Fibroblast of lung (primary cell): Measurements from ENCODE around the gene GPR142. TPM values are rescaled to one million over a fixed set of nuclear protein-coding genes. Genes with fewer than 3 reads are reported as not detected.

ENCODE experiments used
- DNase-seq, 2 donors: peaks; one replicate each; pipeline versions ENCODE4 v3.0.0 to v3.0.0-alpha.2; 2010; ENCODE audit warnings: low read depth in 2 of 2
- H2AFZ ChIP-seq: 2 replicates; pipeline ENCODE4 v1.5.1; 2012; ENCODE audit warnings: low read length, control low read depth, inconsistent platforms
- H3K27ac ChIP-seq: 2 replicates; pipeline ENCODE4 v1.5.1; 2011; ENCODE audit warnings: low read length, control low read depth; ENCODE audit not compliant: insufficient read depth
- H3K27me3 ChIP-seq: 2 replicates; pipeline ENCODE4 v1.5.1; 2011; ENCODE audit warnings: mild to moderate bottlenecking, low read length; ENCODE audit not compliant: control insufficient read depth, insufficient read depth
- H3K36me3 ChIP-seq: 2 replicates; pipeline ENCODE4 v1.5.1; 2011; ENCODE audit warnings: low read length; ENCODE audit not compliant: control insufficient read depth, insufficient read depth
- H3K4me1 ChIP-seq: 2 replicates; pipeline ENCODE4 v1.5.1; 2011; ENCODE audit warnings: low read length; ENCODE audit not compliant: control insufficient read depth, insufficient read depth; ENCODE audit errors: extremely low read depth
- H3K4me2 ChIP-seq: 2 replicates; pipeline ENCODE4 v1.5.1; 2011; ENCODE audit warnings: low read length, control low read depth; ENCODE audit not compliant: insufficient read depth; ENCODE audit errors: extremely low read depth
- H3K4me3 ChIP-seq, 4 experiments: fragments of 200-600 bp in 1 of 4; sonication (generic) in 1 of 4; replicated peaks in 1 of 4; 2 replicates each; pipeline ENCODE4 v1.5.1; 2011 to 2016; ENCODE audit warnings: low read length in 4 of 4, low read depth in 3 of 4, mild to moderate bottlenecking in 3 of 4, control low read depth in 2 of 4, inconsistent platforms in 1 of 4, mixed read lengths in 1 of 4; ENCODE audit not compliant: insufficient read depth in 1 of 4; ENCODE audit errors: control extremely low read depth in 1 of 4
- H3K79me2 ChIP-seq: 2 replicates; pipeline ENCODE4 v1.5.1; 2012; ENCODE audit warnings: mild to moderate bottlenecking, low read length, inconsistent platforms; ENCODE audit not compliant: control insufficient read depth, insufficient read depth
- H3K9ac ChIP-seq: 2 replicates; pipeline ENCODE4 v1.5.1; 2011; ENCODE audit warnings: mild to moderate bottlenecking, low read length, control low read depth; ENCODE audit not compliant: insufficient read depth
- H3K9me3 ChIP-seq: 2 replicates; pipeline ENCODE4 v1.5.1; 2012; ENCODE audit warnings: low read depth, low read length; ENCODE audit not compliant: control insufficient read depth, insufficient read depth
- H4K20me1 ChIP-seq: 2 replicates; pipeline ENCODE4 v1.5.1; 2011; ENCODE audit warnings: low read length; ENCODE audit not compliant: control insufficient read depth, insufficient read depth; ENCODE audit errors: extremely low read depth
- CTCF ChIP-seq, 2 donors: IDR thresholded peaks in 1 of 2; conservative IDR thresholded peaks in 1 of 2; 1 replicate in 1 of 2; 2 replicates in 1 of 2; pipeline ENCODE4 v1.5.1; 2011 to 2012; ENCODE audit warnings: low read length in 2 of 2, control low read depth in 1 of 2, inconsistent platforms in 1 of 2, low read depth in 1 of 2, mild to moderate bottlenecking in 1 of 2
- EZH2 ChIP-seq: IDR thresholded peaks from 2 replicates; pipeline ENCODE4 v1.5.1; 2012; ENCODE audit warnings: low read length, control low read depth, mild to moderate bottlenecking; ENCODE audit errors: missing control alignments
- polyA plus RNA-seq, 2 donors: library from polyadenylated mRNA; depleted of rRNA in 1 of 2; stranded (reverse) in 1 of 2; unstranded in 1 of 2; fragments of >200 nt; gene quantifications; 2 replicates each; pipeline ENCODE4 v1.2.1, GENCODE V29; 2011 to 2012; ENCODE audit warnings: missing spikeins in 1 of 2
- total RNA-seq: library from RNA; depleted of rRNA; stranded (reverse); fragments of >200 nt; gene quantifications from 2 replicates; pipeline ENCODE4 v1.2.1, GENCODE V29; 2014

GPR142 gene
- total and polyA plus RNA-seq, 2 donors (not counting 1 experiment from before 2014, with no cell fraction given), result not detected

GRCh38 chr17:74407384-74407783 lies 40.1 kb downstream of the GPR142 start:
- H3K79me2 ChIP-seq, result no peaks in the 10 kb centered on the region
- H3K27me3 ChIP-seq, result no peaks in the 10 kb centered on the region
- H3K9ac ChIP-seq, result no peak overlapping the region
- no peak overlapping the region for H3K4me2 ChIP-seq
- DNase-seq, result no peak
- no peaks in the 10 kb centered on the region for H3K36me3 ChIP-seq
- H2AFZ ChIP-seq, result no peak overlapping the region
- H4K20me1 ChIP-seq, result no peaks in the 10 kb centered on the region
- H3K4me3 ChIP-seq, result no peak overlapping the region
- no peak overlapping the region for H3K27ac ChIP-seq
- TF ChIP-seq CTCF (conservative IDR thresholded peaks at IDR 0.05 in 1 of 2, IDR thresholded peaks at IDR 0.05 in 1 of 2; ENCODE audit: low read depth in 1 of 2, low read length in 2 of 2), result no peak
- no peak for TF ChIP-seq EZH2
- no peaks in the 10 kb centered on the region for H3K9me3 ChIP-seq
- H3K4me1 ChIP-seq, result no peaks in the 10 kb centered on the region

GRCh38 chr17:74408262-74408661 lies 41.0 kb downstream of the GPR142 start:
- Histone ChIP-seq H3K27me3 (no peaks in the 10 kb centered on the region), H3K9ac (no peak overlapping the region), H3K9me3 (no peaks in the 10 kb centered on the region), H3K27ac (no peak overlapping the region), H3K79me2 (no peaks in the 10 kb centered on the region), H3K4me1 (no peaks in the 10 kb centered on the region), H4K20me1 (no peaks in the 10 kb centered on the region), H3K36me3 (no peaks in the 10 kb centered on the region), H3K4me2 (no peak overlapping the region), H3K4me3 (no peak overlapping the region), H2AFZ (no peak overlapping the region)
- TF ChIP-seq CTCF (conservative IDR thresholded peaks at IDR 0.05 in 1 of 2, IDR thresholded peaks at IDR 0.05 in 1 of 2; ENCODE audit: low read depth in 1 of 2, low read length in 2 of 2) (no peak), EZH2 (no peak)
- DNase-seq, result peak; percentile 8 to 53

DNA sequence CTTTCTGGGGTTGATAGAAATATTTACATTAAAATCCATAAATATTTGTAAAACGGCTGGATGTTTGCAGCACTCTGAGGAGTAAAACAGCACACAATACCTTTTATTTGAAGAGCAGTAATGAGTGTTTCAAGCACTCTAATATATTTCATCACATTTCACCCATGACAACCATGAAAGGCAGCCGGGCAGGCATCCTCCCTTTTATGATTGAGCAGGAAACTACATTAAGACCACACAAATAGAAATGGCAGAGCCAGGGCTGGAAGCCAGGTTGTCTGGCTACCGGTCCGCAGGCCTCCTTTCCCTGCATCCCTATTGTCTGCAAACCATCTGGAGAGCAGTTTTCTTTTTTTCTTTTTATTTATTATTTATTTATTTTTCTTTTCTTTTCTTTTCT lies 41.5 kb downstream of the GPR142 start:
- Histone ChIP-seq H4K20me1 (no peaks in the 10 kb centered on the region), H3K9me3 (no peaks in the 10 kb centered on the region), H3K4me3 (no peak overlapping the region), H2AFZ (no peak overlapping the region), H3K27me3 (no peaks in the 10 kb centered on the region), H3K79me2 (no peaks in the 10 kb centered on the region), H3K36me3 (no peaks in the 10 kb centered on the region), H3K9ac (no peak overlapping the region), H3K27ac (no peak overlapping the region), H3K4me1 (no peaks in the 10 kb centered on the region), H3K4me2 (no peak overlapping the region)
- TF ChIP-seq EZH2 (no peak), CTCF (conservative IDR thresholded peaks at IDR 0.05 in 1 of 2, IDR thresholded peaks at IDR 0.05 in 1 of 2; ENCODE audit: low read depth in 1 of 2, low read length in 2 of 2) (no peak)
- DNase-seq, result no peak
